Mucosa of stomach (tissue), 1 donor: ENCODE measurements around the gene SLIT3.

Experiments used
- H3K27me3 ChIP-seq: one replicate; pipeline ENCODE4 v1.7.0; 2013; ENCODE audit warnings: mild to moderate bottlenecking, low read length; ENCODE audit not compliant: control insufficient read depth, insufficient read depth
- H3K36me3 ChIP-seq: one replicate; pipeline ENCODE4 v1.7.0; 2013; ENCODE audit warnings: low read length; ENCODE audit not compliant: control insufficient read depth, insufficient read depth
- H3K4me1 ChIP-seq: one replicate; pipeline ENCODE4 v1.7.0; 2013; ENCODE audit warnings: mild to moderate bottlenecking, low read length; ENCODE audit not compliant: control insufficient read depth, insufficient read depth
- H3K4me3 ChIP-seq: one replicate; pipeline ENCODE4 v1.7.0; 2013; ENCODE audit warnings: low read length
- H3K9ac ChIP-seq: one replicate; pipeline ENCODE4 v1.7.0; 2013; ENCODE audit warnings: mild to moderate bottlenecking, low read length, moderate library complexity
- H3K9me3 ChIP-seq: one replicate; pipeline ENCODE4 v1.7.0; 2013; ENCODE audit warnings: mild to moderate bottlenecking, low read length, moderate library complexity; ENCODE audit not compliant: control insufficient read depth
- donor health status: Pancreatic carcinoma.

SLIT3 gene

DNA sequence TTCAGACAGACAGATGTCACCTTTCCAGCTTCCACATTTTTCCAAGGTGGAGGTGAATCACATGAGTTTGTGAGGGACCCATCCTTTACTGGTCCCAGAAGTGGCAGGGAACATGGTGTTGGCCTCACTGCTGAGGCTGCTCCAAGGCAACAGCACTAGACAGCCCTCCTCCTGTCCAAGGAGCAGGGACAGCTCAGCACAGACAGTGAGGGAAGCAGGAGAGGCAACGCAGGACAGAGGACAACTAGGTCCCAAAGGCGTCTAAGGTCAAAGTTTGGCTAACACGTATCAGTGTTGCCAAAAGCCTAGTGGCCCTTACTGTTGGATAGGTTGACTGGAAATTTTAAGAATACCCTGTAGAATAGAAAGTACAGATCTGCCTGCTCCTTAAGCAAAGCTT, 470.1 kb downstream of the SLIT3 start:
- Histone ChIP-seq H3K9me3 (no peaks in the 10 kb centered on the region), H3K9ac (no peak overlapping the region), H3K4me3 (no peak overlapping the region), H3K36me3 (no peaks in the 10 kb centered on the region), H3K27me3 (no peaks in the 10 kb centered on the region), H3K4me1 (no peaks in the 10 kb centered on the region)

GRCh38 chr5:168829922-168830417, 471.0 kb downstream of the SLIT3 start:
- H3K4me1 ChIP-seq, result no peaks in the 10 kb centered on the region
- H3K36me3 ChIP-seq, result no peaks in the 10 kb centered on the region
- H3K9ac ChIP-seq, result no peak overlapping the region
- H3K27me3 ChIP-seq, result no peaks in the 10 kb centered on the region
- H3K9me3 ChIP-seq, result no peaks in the 10 kb centered on the region
- no peak overlapping the region for H3K4me3 ChIP-seq

DNA sequence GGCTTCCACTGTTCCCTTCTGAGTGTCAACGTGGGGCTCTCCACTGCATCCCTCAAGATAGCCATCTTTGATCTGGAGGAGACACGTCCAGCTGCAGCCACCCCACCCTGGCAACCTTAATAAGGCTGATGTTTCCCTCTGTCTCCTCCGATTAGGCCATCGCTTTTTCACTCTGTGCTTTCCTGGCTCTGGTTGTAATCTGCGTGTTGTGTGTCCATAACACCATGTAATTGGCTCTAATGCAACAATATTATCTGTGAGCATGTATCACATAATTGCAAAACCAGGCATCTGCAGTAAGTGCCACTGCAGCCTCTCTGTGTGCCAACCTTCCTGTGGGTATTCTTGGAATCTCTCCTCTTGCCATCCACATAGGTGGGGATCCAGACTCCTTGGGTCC, 471.9 kb downstream of the SLIT3 start:
- no peaks in the 10 kb centered on the region for H3K9me3 ChIP-seq
- no peaks in the 10 kb centered on the region for H3K4me1 ChIP-seq
- no peaks in the 10 kb centered on the region for H3K27me3 ChIP-seq
- no peaks in the 10 kb centered on the region for H3K36me3 ChIP-seq
- no peak overlapping the region for H3K9ac ChIP-seq
- no peak overlapping the region for H3K4me3 ChIP-seq

DNA sequence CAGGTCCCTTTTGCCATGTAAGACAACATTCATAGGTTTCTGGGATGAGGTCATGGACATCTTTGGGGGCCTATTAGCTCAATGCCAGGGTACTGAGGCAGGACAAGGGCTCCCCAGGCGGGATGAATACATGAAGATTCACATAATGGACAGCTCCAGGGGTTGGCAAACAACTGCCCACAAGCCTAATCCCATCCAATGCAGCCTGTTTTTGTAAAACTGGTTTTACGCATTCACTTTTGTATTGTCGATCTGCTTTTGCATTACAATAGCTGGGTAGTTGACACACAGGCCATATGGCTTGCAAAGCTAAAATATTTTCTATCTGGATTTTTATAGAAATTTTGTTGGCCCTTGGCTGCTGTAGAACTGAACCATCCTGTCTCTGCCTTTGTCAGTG, 473.3 kb downstream of the SLIT3 start:
- Histone ChIP-seq H3K4me3 (no peak overlapping the region), H3K9ac (no peak overlapping the region), H3K36me3 (no peaks in the 10 kb centered on the region), H3K27me3 (no peaks in the 10 kb centered on the region), H3K9me3 (no peaks in the 10 kb centered on the region), H3K4me1 (no peaks in the 10 kb centered on the region)

- Histone ChIP-seq H3K9me3 (no peaks in the 10 kb centered on the region), H3K9ac (no peak overlapping the region), H3K4me1 (no peaks in the 10 kb centered on the region), H3K4me3 (no peak overlapping the region), H3K36me3 (no peaks in the 10 kb centered on the region), H3K27me3 (no peaks in the 10 kb centered on the region)
Observed at GRCh38 chr5:168826246-168826725, 474.7 kb downstream of the SLIT3 start.

DNA sequence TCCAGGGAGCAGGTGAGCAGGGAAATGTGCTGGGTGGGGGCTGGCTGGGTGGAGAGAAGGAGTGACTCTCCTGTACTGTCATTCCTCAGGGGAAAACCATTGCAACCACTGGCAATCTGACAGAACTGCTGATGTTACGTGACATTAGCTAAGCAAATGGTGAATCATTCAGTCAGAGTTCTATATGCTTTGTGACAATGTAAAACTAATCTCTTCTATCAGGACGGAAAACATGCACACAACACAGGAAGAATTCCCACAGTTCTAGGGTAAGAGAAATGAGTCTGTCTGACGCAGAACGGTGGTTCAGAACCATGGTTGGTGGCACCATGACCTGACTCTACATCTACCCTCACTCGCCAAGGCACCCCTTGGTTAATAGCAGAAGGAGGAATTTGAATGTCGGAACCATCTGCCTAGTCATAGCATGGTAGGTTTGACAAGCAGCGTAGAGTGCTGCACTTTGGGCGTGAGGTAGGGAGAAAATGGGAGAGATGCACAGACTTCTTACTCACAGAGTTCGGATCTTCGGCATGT, 478.1 kb downstream of the SLIT3 start:
- H3K9ac ChIP-seq, result no peak overlapping the region
- H3K27me3 ChIP-seq, result no peaks in the 10 kb centered on the region
- H3K4me1 ChIP-seq, result no peaks in the 10 kb centered on the region
- no peaks in the 10 kb centered on the region for H3K9me3 ChIP-seq
- H3K36me3 ChIP-seq, result no peaks in the 10 kb centered on the region
- no peak overlapping the region for H3K4me3 ChIP-seq

DNA sequence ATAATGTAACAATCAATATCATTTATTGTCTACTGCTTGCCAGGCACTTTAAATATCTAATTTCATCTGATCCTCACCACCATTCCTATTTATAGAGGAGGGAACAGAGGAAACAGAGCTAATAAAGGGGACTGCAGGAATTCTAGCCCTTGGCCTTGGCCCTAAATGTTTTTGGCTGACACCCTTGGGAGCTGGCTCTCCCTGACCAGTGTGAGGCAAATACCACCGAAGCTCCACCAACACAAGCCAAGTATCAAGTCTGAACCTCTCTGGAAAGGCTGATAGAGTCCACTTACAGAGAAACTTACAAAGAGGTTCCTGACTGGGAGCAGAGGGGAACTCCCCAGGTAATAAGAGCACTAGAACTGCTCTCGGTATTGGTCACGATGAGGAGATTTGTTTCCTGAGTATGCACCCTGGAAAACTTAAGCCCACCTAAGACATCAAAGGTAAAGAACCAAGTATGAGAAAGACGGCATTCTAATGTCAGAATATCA, 478.6 kb downstream of the SLIT3 start:
- Histone ChIP-seq H3K9me3 (no peaks in the 10 kb centered on the region), H3K4me1 (no peaks in the 10 kb centered on the region), H3K27me3 (no peaks in the 10 kb centered on the region), H3K36me3 (no peaks in the 10 kb centered on the region), H3K4me3 (no peak overlapping the region), H3K9ac (no peak overlapping the region)

DNA sequence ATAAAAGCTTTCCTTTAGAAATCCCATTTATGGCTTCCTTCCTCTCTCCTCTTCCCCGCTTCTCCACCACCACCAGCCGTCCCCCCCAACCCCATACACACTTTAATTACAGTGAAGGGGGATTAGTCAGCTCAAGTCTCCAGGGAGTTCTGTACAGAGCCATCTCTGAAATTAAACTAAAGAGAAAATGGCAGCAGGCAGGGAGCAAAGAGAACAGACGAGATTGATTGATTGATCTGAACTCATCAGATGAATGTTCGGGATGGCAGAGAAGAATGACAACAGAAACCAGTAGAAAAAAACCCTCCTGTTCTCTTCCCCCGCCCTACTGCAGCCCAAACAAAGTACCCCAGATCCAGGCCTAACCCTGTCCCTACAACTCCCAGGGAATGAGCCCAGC, 480.1 kb downstream of the SLIT3 start:
- Histone ChIP-seq H3K9ac (no peak overlapping the region), H3K4me1 (no peaks in the 10 kb centered on the region), H3K9me3 (no peaks in the 10 kb centered on the region), H3K4me3 (no peak overlapping the region), H3K36me3 (no peaks in the 10 kb centered on the region), H3K27me3 (no peaks in the 10 kb centered on the region)

GRCh38 chr5:168819004-168819621, 481.8 kb downstream of the SLIT3 start:
- Histone ChIP-seq H3K9me3 (no peaks in the 10 kb centered on the region), H3K4me1 (no peaks in the 10 kb centered on the region), H3K27me3 (no peaks in the 10 kb centered on the region), H3K9ac (no peak overlapping the region), H3K4me3 (no peak overlapping the region), H3K36me3 (no peaks in the 10 kb centered on the region)

GRCh38 chr5:168818558-168818957, 482.4 kb downstream of the SLIT3 start:
- Histone ChIP-seq H3K27me3 (no peaks in the 10 kb centered on the region), H3K4me3 (no peak overlapping the region), H3K9ac (no peak overlapping the region), H3K4me1 (no peaks in the 10 kb centered on the region), H3K9me3 (no peaks in the 10 kb centered on the region), H3K36me3 (no peaks in the 10 kb centered on the region)

DNA sequence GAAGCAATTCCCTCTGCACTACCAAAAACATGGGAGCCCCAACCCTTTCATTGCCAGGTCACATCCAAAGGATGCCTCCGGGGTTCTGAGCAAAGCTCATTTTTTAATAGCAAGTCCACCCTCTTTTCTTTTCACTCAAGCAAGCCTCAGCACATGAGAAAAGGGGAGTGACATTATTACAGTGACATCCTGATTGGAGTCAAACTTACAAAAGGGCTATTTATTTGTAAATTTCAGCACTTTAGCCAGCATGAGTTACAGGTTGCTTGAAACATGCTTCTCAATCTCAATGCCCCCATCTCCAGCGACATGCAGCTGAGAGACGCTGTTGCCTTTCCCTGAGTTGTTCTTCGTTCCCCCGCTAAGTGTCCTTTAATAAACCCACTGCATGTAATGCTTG, 483.3 kb downstream of the SLIT3 start:
- H3K4me3 ChIP-seq, result no peak overlapping the region
- no peaks in the 10 kb centered on the region for H3K9me3 ChIP-seq
- no peak overlapping the region for H3K9ac ChIP-seq
- no peaks in the 10 kb centered on the region for H3K27me3 ChIP-seq
- H3K4me1 ChIP-seq, result no peaks in the 10 kb centered on the region
- no peaks in the 10 kb centered on the region for H3K36me3 ChIP-seq

- Histone ChIP-seq H3K9ac (no peak overlapping the region), H3K27me3 (no peaks in the 10 kb centered on the region), H3K9me3 (no peaks in the 10 kb centered on the region), H3K4me3 (no peak overlapping the region), H3K36me3 (no peaks in the 10 kb centered on the region), H3K4me1 (no peaks in the 10 kb centered on the region)
Observed at GRCh38 chr5:168816661-168817060, 484.3 kb downstream of the SLIT3 start.
